Esophagus squamous epithelium (tissue), 4 donors: ENCODE data around the gene SIRPA.

Source experiments
- POLR2A ChIP-seq, 4 donors: fragments of 450-650 bp; IDR thresholded peaks; one replicate each; pipeline ENCODE4 v1.6.1; 2017; ENCODE audit warnings: antibody characterized with exemption in 4 of 4, mild to moderate bottlenecking in 4 of 4, moderate library complexity in 3 of 4
- TF ChIP-seq, protein P1 (sequence below), 6 experiments: fragments of 450-650 bp in 4 of 6; fragments of 200-600 bp in 2 of 6; sonication (generic) in 2 of 6; IDR thresholded peaks; one replicate each; pipeline ENCODE4 v1.5.1; 2016 to 2019; ENCODE audit warnings: antibody characterized with exemption in 6 of 6, mild to moderate bottlenecking in 4 of 6, moderate library complexity in 4 of 6

DNA sequence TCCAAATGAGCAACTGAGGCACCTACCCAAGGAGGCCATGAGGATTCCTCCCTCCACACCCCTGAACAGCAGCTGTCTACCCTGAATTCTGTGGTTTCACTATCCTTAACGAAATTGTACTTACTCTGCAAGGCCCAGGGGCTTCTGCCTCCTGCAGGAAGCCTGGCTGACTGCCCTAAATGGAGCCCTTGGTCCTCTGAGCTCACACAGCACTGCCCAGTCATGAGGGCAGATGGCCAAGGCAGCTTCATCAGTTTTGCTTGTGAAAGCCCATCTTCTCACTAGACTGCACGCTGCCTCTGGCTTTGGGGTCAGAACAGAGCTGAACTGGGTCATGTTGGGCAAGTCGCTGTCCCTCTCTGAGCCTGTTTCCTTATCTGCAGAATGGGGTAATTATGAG lies 26.4 kb upstream of the SIRPA start:
- TF ChIP-seq, protein P1, sequence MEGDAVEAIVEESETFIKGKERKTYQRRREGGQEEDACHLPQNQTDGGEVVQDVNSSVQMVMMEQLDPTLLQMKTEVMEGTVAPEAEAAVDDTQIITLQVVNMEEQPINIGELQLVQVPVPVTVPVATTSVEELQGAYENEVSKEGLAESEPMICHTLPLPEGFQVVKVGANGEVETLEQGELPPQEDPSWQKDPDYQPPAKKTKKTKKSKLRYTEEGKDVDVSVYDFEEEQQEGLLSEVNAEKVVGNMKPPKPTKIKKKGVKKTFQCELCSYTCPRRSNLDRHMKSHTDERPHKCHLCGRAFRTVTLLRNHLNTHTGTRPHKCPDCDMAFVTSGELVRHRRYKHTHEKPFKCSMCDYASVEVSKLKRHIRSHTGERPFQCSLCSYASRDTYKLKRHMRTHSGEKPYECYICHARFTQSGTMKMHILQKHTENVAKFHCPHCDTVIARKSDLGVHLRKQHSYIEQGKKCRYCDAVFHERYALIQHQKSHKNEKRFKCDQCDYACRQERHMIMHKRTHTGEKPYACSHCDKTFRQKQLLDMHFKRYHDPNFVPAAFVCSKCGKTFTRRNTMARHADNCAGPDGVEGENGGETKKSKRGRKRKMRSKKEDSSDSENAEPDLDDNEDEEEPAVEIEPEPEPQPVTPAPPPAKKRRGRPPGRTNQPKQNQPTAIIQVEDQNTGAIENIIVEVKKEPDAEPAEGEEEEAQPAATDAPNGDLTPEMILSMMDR (IDR thresholded peaks at IDR 0.05): no peak
- TF ChIP-seq POLR2A (IDR thresholded peaks at IDR 0.05): no peak
